ENCODE measurements around the gene PTPRC. TPM values are rescaled to one million over a fixed set of nuclear protein-coding genes. Genes with fewer than 3 reads are reported as not detected.

PTPRC gene
- polyA plus RNA-seq, 5 donors = 7.0 to 10.8 (median 9.5) TPM

GRCh38 chr1:198761859-198762616 lies 123.2 kb downstream of the PTPRC start:
- DNase-seq = no peak

GRCh38 chr1:198763298-198763714 lies 124.5 kb downstream of the PTPRC start:
- DNase-seq = no peak

- DNase-seq = no peak
Observed at GRCh38 chr1:198764748-198765147, 125.9 kb downstream of the PTPRC start.

DNA sequence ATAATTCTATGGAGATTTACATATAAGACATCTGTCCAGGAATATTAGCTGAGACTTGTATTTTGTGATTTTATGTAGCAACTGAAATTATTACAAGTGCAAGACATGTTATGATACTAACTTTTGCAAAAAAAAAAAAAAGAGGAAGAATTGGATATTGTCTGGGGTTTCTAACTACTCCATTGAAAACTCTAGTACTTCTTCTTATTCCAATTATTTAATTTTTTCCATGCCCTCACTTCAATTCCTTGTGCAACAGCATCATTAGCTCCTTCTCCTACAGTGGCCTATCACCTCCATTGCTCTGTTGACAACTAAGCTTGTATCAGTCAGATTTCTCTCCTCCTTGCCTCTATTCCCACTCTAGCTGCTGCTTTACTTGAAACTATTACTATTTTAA lies 126.6 kb downstream of the PTPRC start:
- DNase-seq = no peak

GRCh38 chr1:198771563-198772153 lies 132.8 kb downstream of the PTPRC start:
- peak in 1 of 2 donors; percentile 10 for DNase-seq

- DNase-seq = no peak
Observed at GRCh38 chr1:198772626-198773025, 133.8 kb downstream of the PTPRC start.

GRCh38 chr1:198773030-198773429 lies 134.2 kb downstream of the PTPRC start:
- no peak for DNase-seq

- no peak for DNase-seq
Observed at GRCh38 chr1:198773523-198773922, 134.7 kb downstream of the PTPRC start.

DNA sequence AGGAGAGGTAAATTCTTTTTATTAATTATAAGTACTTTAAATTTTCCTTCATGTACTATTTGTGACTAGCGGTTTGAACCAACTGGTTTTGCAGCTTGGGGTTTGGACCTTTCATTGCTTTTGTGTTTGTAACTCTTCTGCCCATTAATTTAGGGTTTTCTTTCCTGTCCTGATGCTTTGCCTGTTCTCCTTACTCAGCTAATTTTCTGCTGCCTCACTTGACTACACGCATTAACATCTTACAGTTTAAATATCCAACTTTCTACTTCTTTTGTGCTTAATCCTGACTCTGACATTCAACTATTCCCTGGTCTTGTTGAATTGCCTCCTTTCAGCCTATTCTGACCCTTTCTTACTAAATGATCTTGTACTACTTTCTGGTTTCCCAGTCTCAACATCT lies 135.6 kb downstream of the PTPRC start:
- no peak for DNase-seq

DNA sequence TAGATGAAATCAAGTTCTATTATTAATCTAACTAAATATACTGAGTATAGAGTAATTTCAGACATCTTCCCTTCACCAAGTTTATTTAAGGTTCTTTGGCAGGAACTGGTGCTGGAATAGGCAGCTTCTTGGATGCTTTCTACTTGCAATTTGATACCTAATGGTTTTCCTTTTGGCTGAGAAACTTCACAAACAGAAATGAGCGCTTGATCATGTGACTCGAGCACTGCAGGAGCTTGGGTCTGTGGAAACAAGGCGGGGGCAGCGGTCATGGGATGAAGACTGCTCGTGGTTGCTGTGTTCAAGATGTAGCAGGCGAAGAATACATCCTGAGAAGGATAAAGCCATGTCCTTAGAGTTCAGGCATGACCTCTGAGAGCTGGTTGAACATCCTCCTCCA lies 136.8 kb downstream of the PTPRC start:
- DNase-seq = no peak

- DNase-seq = no peak
Observed at GRCh38 chr1:198776602-198777029, 137.8 kb downstream of the PTPRC start.

DNA sequence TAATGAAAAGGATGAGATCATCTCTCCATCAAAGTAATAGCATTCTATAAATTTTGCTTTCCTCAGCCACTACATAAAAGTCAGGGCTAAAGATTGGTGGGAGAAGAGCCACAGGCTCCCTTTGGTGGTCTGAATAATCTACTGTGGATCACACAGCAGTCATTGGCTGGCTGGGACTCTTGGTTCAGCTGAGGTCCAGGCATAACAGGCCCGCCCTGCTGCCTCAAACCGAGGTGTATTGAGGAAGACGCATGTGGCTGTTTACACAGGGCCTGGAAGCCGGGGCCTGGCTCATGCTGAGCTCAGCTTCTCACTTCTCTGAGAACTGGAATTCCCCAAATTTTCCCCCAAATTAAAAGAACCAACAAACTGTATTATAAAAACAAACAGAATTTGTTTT lies 139.2 kb downstream of the PTPRC start:
- DNase-seq = no peak

DNA sequence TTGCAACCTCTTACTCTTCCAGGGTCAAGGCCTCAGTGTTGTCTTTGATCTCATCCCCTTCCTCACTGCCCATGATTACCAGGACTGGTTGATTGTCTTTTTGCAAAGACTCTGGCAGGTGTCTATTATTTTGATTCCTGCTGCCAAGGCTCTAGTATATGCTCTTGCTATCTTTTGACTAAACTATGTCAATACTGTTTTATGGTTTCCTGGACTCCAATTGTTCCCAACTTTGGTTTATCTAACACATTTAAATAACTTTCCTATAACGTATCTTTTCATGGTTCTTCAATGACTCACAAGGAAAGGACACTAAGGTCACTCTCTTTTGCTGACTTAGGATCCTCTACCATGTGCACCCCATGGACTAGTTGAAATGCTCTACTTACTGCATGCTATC lies 141.5 kb downstream of the PTPRC start:
- no peak for DNase-seq

- DNase-seq = no peak
Observed at GRCh38 chr1:198788561-198789064, 149.8 kb downstream of the PTPRC start.

GRCh38 chr1:198793714-198794113 lies 154.9 kb downstream of the PTPRC start:
- DNase-seq = no peak

- no peak for DNase-seq
Observed at GRCh38 chr1:198794498-198794897, 155.7 kb downstream of the PTPRC start.

DNA sequence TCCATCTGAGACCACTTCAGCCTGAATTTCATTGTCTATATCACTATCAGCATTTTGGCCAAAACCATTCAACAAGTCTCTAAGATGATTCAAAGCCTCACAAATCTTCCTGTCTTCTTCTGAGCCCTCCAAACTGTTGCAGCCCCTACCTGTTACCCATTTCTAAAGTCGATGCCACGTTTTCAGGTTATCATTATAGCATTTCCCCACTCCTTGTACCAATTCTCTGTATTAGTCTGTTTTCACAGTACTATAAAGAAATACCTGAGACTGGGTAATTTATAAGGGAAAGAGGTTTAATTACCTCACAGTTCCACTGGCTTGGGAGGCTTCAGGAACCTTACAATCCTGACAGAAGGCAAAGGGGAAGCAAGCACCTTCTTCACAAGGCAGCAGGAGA lies 158.8 kb downstream of the PTPRC start:
- no peak for DNase-seq

DNA sequence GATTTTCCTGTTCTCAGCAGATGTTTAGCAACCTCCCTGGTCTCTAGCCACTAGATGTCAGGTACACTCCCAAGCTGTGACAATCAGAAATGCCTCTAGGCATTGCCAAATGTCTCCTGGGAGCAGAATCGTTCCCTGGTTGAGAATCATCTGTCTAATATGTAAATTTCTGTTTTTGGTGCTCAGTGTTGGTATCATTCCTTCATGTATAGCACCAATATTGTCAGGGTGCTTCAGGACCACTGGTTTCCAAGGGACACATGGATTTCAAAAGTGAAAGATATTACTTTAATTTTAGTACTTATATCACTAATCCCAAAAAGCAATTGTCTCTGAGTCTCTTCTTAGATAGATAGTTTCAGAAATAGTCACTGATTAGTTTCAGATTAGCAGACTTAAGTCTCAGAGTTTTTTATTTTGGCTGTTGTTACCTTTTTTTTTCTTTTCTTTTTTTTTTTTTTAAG lies 160.1 kb downstream of the PTPRC start:
- no peak for DNase-seq

GRCh38 chr1:198805498-198806151 lies 166.8 kb downstream of the PTPRC start:
- DNase-seq = no peak

GRCh38 chr1:198806861-198807260 lies 168.0 kb downstream of the PTPRC start:
- DNase-seq = no peak

All from right lung (tissue), 5 donors.